Measurements from ENCODE around the gene CAVIN1.
"Not testable (repeated sequence)": the region's sequence is repeated elsewhere in the genome, so short reads cannot be mapped to it uniquely, and the experiment has no call there.

The CAVIN1 gene

DNA sequence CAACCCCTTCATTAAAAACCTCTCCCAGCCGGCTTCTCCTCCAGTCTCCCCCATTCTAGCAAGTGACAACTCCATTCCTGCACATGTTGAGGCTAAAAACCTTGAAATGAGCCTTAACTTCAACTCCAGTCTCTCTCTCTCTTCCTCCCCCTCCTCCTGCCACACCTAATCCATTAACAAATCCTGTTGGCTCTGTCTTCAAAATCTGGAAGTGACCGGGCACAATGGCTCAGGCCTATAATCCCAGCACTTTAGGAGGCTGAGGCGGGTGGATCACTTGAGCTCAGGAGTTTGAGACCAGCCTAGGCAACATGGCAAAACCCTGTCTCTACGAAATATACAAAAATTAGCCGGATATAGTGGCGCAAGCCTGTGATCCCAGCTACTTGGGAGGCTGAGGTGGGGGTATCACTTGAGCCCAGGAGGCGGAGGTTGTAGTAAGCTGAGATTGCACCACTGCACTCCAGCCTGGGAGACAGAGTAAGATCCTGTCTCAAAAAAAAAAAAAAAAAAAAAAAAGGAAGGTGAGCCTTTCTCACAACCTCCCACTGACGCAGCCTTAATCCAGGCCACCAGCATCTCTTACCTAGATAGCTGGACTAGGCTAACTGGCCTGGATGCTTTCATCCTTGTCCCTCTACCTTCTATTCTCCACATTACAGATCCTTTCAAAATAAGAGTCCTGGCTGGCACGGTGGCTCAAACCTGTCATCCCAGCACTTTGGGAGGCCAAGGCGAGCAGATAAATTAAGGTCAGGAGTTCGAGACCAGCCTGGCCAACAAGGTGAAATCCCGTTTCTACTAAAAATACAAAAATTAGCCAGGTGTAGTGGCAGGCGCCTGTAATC, 56.7 kb downstream of the CAVIN1 start:
- peaks cover 11% of the 10 kb centered on the region for H3K4me1 ChIP-seq (ENCODE audit: control insufficient read depth, insufficient read depth, low read length)
- H3K36me3 ChIP-seq (ENCODE audit: control insufficient read depth in 2 of 2, insufficient read depth in 1 of 2, low read length in 2 of 2); H3K4me3 ChIP-seq (ENCODE audit: low read depth, low read length); H3K9me3 ChIP-seq (ENCODE audit: control insufficient read depth, insufficient read depth, low read depth, low read length); H3K27ac ChIP-seq (ENCODE audit: extremely low read depth, low read depth, low read length): not testable (repeated sequence)
- POLR2A ChIA-PET = interaction anchor here (0.9 to 2.0 kb wide), 2 partner anchors 15 to 22 kb away, joined by 6 read pairs; partner anchors contain the start of gene STAT3
- TF ChIP-seq ZBTB17 (tag by site-specific recombination; IDR thresholded peaks at IDR 0.05) (peak; percentile 37), ZBTB8A (tag by site-specific recombination; IDR thresholded peaks at IDR 0.05) (0 out of 2 replicates have a peak, but pooled peaks have one; percentile 37), MYNN (tag by site-specific recombination; IDR thresholded peaks at IDR 0.05; ENCODE audit: borderline replicate concordance) (peak; percentile 98), GLIS1 (tag by site-specific recombination; IDR thresholded peaks at IDR 0.05) (peak; percentile 85)
- CTCF ChIA-PET = interaction anchor here (0.7 to 1.4 kb wide), 4 partner anchors 11 to 152 kb away, joined by 3 to 4 read pairs (median 3); partner anchors contain the start of gene STAT3

DNA sequence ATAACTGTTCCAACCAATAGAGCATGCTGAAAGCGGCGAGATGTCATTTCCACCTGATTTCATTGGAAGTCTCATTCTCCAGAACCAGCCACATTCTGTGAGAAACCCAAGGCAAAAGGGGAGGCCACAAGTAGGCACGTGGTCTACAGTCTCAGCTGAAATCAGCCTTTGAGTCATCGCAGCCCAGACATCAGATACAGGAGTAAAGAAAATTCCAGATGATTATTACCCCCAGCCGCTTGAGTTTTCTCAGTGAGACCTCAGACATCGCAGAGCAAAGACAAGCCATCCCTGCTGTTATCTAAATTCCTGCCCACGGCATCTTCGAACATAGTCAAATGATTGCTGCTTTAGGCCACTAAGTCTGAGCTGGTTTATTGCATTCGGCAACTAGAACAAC, 57.9 kb downstream of the CAVIN1 start:
- ChIA-PET CTCF (interaction anchor here (0.9 to 1.4 kb wide), 3 partner anchors 14 to 44 kb away, joined by 3 to 4 read pairs (median 3); partner anchors contain the start of gene STAT3), POLR2A (interaction anchor here (2.0 kb wide), 1 partner anchor 23 kb away, joined by 6 read pairs; the partner anchor contains the start of gene STAT3)
- Histone ChIP-seq H3K4me1 (ENCODE audit: control insufficient read depth, insufficient read depth, low read length) (peaks cover 13% of the 10 kb centered on the region), H3K9me3 (ENCODE audit: control insufficient read depth, insufficient read depth, low read depth, low read length) (no peaks in the 10 kb centered on the region), H3K36me3 (ENCODE audit: control insufficient read depth in 2 of 2, insufficient read depth in 1 of 2, low read length in 2 of 2) (no peaks in the 10 kb centered on the region; a peak in 1 of 3 replicates), H3K27ac (ENCODE audit: extremely low read depth, low read depth, low read length) (no peak overlapping the region), H3K4me3 (ENCODE audit: low read depth, low read length) (no peak overlapping the region)
- TF ChIP-seq, protein P1, sequence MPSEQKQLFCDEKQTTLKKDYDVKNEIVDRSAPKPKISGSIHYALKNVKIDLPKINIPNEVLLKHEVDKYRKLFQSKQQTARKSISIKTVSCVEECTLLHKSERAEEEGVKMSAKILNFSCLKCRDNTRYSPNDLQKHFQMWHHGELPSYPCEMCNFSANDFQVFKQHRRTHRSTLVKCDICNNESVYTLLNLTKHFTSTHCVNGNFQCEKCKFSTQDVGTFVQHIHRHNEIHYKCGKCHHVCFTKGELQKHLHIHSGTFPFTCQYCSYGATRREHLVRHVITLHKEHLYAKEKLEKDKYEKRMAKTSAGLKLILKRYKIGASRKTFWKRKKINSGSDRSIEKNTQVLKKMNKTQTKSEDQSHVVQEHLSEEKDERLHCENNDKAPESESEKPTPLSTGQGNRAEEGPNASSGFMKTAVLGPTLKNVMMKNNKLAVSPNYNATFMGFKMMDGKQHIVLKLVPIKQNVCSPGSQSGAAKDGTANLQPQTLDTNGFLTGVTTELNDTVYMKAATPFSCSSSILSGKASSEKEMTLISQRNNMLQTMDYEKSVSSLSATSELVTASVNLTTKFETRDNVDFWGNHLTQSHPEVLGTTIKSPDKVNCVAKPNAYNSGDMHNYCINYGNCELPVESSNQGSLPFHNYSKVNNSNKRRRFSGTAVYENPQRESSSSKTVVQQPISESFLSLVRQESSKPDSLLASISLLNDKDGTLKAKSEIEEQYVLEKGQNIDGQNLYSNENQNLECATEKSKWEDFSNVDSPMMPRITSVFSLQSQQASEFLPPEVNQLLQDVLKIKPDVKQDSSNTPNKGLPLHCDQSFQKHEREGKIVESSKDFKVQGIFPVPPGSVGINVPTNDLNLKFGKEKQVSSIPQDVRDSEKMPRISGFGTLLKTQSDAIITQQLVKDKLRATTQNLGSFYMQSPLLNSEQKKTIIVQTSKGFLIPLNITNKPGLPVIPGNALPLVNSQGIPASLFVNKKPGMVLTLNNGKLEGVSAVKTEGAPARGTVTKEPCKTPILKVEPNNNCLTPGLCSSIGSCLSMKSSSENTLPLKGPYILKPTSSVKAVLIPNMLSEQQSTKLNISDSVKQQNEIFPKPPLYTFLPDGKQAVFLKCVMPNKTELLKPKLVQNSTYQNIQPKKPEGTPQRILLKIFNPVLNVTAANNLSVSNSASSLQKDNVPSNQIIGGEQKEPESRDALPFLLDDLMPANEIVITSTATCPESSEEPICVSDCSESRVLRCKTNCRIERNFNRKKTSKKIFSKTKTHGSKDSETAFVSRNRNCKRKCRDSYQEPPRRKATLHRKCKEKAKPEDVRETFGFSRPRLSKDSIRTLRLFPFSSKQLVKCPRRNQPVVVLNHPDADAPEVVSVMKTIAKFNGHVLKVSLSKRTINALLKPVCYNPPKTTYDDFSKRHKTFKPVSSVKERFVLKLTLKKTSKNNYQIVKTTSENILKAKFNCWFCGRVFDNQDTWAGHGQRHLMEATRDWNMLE (tag by site-specific recombination; conservative IDR thresholded peaks at IDR 0.05; ENCODE audit: low read depth) = no peak
- TF ChIP-seq WT1 (tag by site-specific recombination; IDR thresholded peaks at IDR 0.05) (no peak), OSR2 (tag by site-specific recombination; IDR thresholded peaks at IDR 0.05) (no peak), ZNF155 (tag by site-specific recombination; IDR thresholded peaks at IDR 0.05) (no peak), SCRT1 (tag by site-specific recombination; IDR thresholded peaks at IDR 0.05; ENCODE audit: borderline replicate concordance) (no peak), ZXDB (tag by site-specific recombination; IDR thresholded peaks at IDR 0.05) (no peak)
- TF ChIP-seq, protein P2, sequence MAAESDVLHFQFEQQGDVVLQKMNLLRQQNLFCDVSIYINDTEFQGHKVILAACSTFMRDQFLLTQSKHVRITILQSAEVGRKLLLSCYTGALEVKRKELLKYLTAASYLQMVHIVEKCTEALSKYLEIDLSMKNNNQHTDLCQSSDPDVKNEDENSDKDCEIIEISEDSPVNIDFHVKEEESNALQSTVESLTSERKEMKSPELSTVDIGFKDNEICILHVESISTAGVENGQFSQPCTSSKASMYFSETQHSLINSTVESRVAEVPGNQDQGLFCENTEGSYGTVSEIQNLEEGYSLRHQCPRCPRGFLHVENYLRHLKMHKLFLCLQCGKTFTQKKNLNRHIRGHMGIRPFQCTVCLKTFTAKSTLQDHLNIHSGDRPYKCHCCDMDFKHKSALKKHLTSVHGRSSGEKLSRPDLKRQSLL (tag by site-specific recombination; IDR thresholded peaks at IDR 0.05) = no peak

DNA sequence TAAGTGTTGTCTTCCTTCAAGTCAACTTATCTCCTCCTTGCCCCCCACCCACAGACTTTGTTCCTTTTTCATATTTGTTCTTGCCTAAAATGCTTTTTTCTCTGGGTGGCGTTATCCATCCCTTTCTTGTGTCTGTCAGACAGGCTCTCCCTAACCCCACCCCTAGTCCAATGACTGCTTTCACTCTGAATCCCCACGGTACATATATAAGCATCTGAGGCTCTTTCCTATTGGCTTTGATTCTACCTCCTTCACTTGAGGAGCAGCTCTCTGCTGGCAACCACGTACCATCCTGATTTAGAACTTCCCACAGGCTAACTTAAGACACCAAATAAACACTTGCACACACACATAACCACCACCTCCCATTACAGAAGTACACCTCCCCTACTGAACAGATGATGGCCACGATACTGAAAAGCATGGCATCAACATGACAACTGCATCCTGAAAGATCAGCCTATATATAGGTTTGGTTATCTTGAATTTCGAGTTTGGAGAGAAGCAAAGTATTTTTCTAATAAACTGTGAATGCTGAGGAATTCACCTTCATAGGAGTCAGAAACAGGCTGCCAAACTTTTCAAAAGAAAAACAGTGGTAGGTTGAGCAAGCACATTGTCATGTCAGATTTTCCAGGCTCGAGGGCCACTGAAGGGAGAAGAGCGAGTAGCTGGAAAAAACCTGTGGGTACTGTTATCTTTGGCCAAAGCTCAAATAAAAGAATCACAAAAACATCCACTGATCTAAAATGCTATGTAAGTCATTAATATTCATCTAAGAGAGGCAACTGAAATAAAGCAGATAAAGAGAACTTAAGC, 59.1 kb downstream of the CAVIN1 start:
- peaks cover 13% of the 10 kb centered on the region for H3K4me1 ChIP-seq (ENCODE audit: control insufficient read depth, insufficient read depth, low read length)
- CTCF ChIA-PET = interaction anchor here (1.0 kb wide), 1 partner anchor 12 kb away, joined by 4 read pairs; no protein-coding TSS in a partner anchor
- no peaks in the 10 kb centered on the region for H3K9me3 ChIP-seq (ENCODE audit: control insufficient read depth, insufficient read depth, low read depth, low read length)
- TF ChIP-seq, protein P3, sequence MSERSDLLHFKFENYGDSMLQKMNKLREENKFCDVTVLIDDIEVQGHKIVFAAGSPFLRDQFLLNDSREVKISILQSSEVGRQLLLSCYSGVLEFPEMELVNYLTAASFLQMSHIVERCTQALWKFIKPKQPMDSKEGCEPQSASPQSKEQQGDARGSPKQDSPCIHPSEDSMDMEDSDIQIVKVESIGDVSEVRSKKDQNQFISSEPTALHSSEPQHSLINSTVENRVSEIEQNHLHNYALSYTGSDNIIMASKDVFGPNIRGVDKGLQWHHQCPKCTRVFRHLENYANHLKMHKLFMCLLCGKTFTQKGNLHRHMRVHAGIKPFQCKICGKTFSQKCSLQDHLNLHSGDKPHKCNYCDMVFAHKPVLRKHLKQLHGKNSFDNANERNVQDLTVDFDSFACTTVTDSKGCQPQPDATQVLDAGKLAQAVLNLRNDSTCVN (tag by site-specific recombination; optimal IDR thresholded peaks at IDR 0.05) = peak; percentile 18
- TF ChIP-seq, protein P4, sequence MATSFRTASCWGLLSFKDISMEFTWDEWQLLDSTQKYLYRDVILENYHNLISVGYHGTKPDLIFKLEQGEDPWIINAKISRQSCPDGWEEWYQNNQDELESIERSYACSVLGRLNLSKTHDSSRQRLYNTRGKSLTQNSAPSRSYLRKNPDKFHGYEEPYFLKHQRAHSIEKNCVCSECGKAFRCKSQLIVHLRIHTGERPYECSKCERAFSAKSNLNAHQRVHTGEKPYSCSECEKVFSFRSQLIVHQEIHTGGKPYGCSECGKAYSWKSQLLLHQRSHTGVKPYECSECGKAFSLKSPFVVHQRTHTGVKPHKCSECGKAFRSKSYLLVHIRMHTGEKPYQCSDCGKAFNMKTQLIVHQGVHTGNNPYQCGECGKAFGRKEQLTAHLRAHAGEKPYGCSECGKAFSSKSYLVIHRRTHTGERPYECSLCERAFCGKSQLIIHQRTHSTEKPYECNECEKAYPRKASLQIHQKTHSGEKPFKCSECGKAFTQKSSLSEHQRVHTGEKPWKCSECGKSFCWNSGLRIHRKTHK (tag by site-specific recombination; IDR thresholded peaks at IDR 0.05) = no peak
- POLR2A ChIA-PET = interaction anchor here (0.6 kb wide), 1 partner anchor 22 kb away, joined by 3 read pairs; no protein-coding TSS in a partner anchor
- H3K27ac ChIP-seq (ENCODE audit: extremely low read depth, low read depth, low read length) = no peak overlapping the region
- H3K36me3 ChIP-seq (ENCODE audit: control insufficient read depth in 2 of 2, insufficient read depth in 1 of 2, low read length in 2 of 2) = no peaks in the 10 kb centered on the region; a peak in 1 of 3 replicates
- H3K4me3 ChIP-seq (ENCODE audit: low read depth, low read length) = no peak overlapping the region

Measured in HEK293 (cell line).